HCT116 (cell line): ENCODE data around the gene SNX22. TPM values are rescaled to one million over a fixed set of nuclear protein-coding genes. Genes with fewer than 3 reads are reported as not detected.

ENCODE experiments used
- ATAC-seq: fragments of 200-7000 bp; cut with Tn5 transposase; 2 replicates; pipeline ENCODE4 v1.9.1; 2020; ENCODE audit warnings: mild to moderate bottlenecking, moderate library complexity
- BruUV-seq: library from RNA; stranded (reverse); fragments of 400-500 nt; replicated peaks from 2 replicates; lab custom pipeline; 2021; lab: Mats Ljungman, UMichigan
- CTCF ChIA-PET: fragments of 300-600 bp; sonication (Branson Sonifier 250); formaldehyde crosslinking; loops from one replicate; lab custom pipeline; 2021; ENCODE audit warnings: antibody characterized with exemption; lab: Charles Lee
- POLR2A ChIA-PET: fragments of 300-600, 350-600 bp; sonication (Branson Sonifier 250); formaldehyde crosslinking; loops from one replicate; lab custom pipeline; 2021; ENCODE audit warnings: antibody characterized with exemption; lab: Charles Lee
- RAD21 ChIA-PET, 2 experiments: fragments of 300-600 bp; sonication (Branson Sonifier 250); formaldehyde crosslinking; loops; one replicate each; lab custom pipeline; 2023; ENCODE audit warnings: low total read pairs in 2 of 2; ENCODE audit not compliant: uncharacterized antibody in 2 of 2, unreplicated experiment in 2 of 2, low non-redundant PET in 1 of 2; lab: Charles Lee
- DNase-seq: peaks from one replicate; pipeline ENCODE4 v3.0.0-alpha.2; 2010; ENCODE audit warnings: low read depth, low spot score
- H2AFZ ChIP-seq: fragments of 200-600 bp; shearing (Covaris generic), sonication (generic); 2 replicates; pipeline ENCODE4 v1.6.1; 2017; ENCODE audit warnings: low read depth, mixed run types, mixed read lengths, antibody characterized with exemption, low read length; ENCODE audit not compliant: poor library complexity, severe bottlenecking
- H3K27ac ChIP-seq: 2 replicates; pipeline ENCODE4 v1.5.1; 2012; ENCODE audit warnings: low read depth, low read length
- H3K27me3 ChIP-seq: fragments of 200-600 bp; sonication (generic); 2 replicates; pipeline ENCODE4 v1.6.1; 2016; ENCODE audit warnings: mixed run types, low read length, mixed read lengths; ENCODE audit not compliant: insufficient read depth
- H3K36me3 ChIP-seq, 2 experiments: fragments of 200-500 bp in 1 of 2; fragments of 200-600 bp in 1 of 2; sonication (Bioruptor generic) in 1 of 2; sonication (generic) in 1 of 2; 2 replicates each; pipeline versions ENCODE4 v1.5.1 to v1.6.1; 2014 to 2016; ENCODE audit warnings: low read length in 2 of 2, inconsistent platforms in 1 of 2, mixed read lengths in 1 of 2, mixed run types in 1 of 2; ENCODE audit not compliant: insufficient read depth in 2 of 2, control insufficient read depth in 1 of 2
- H3K4me1 ChIP-seq, 2 experiments: fragments of 200-600 bp in 1 of 2; sonication (generic) in 1 of 2; 2 replicates each; pipeline versions ENCODE4 v1.5.1 to v1.6.1; 2012 to 2017; ENCODE audit warnings: low read length in 2 of 2, inconsistent platforms in 1 of 2, mild to moderate bottlenecking in 1 of 2, mixed read lengths in 1 of 2, mixed run types in 1 of 2, moderate library complexity in 1 of 2; ENCODE audit not compliant: insufficient read depth in 2 of 2, control insufficient read depth in 1 of 2
- H3K4me2 ChIP-seq: fragments of 200-600 bp; sonication (generic); 2 replicates; pipeline ENCODE4 v1.6.1; 2017; ENCODE audit warnings: mixed run types, low read length, mixed read lengths
- H3K4me3 ChIP-seq, 2 experiments: fragments of 200-600 bp in 1 of 2; sonication (generic) in 1 of 2; replicated peaks in 1 of 2; 2 replicates each; pipeline ENCODE4 v1.5.1; 2011 to 2016; ENCODE audit warnings: low read length in 2 of 2, control low read depth in 1 of 2, low read depth in 1 of 2, mild to moderate bottlenecking in 1 of 2, mixed read lengths in 1 of 2, mixed run types in 1 of 2
- H3K79me2 ChIP-seq: fragments of 200-600 bp; sonication (generic); 2 replicates; pipeline ENCODE4 v1.6.1; 2017; ENCODE audit warnings: mild to moderate bottlenecking, mixed run types, low read length, moderate library complexity, mixed read lengths; ENCODE audit not compliant: insufficient read depth
- H3K9ac ChIP-seq: fragments of 200-600 bp; sonication (generic); 2 replicates; pipeline ENCODE4 v1.6.1; 2016; ENCODE audit warnings: low read length, mixed read lengths
- H3K9me2 ChIP-seq: fragments of 200-600 bp; sonication (generic), shearing (Covaris generic); 2 replicates; pipeline ENCODE4 v1.6.1; 2017; ENCODE audit warnings: mixed run types, mild to moderate bottlenecking, moderate library complexity; ENCODE audit not compliant: insufficient read depth
- H3K9me3 ChIP-seq, 2 experiments: fragments of 200-500 bp in 1 of 2; fragments of 200-600 bp in 1 of 2; sonication (Bioruptor generic) in 1 of 2; sonication (generic) in 1 of 2; 2 replicates each; pipeline ENCODE4 v1.6.1; 2014 to 2017; ENCODE audit warnings: low read length in 2 of 2, mixed read lengths in 2 of 2, inconsistent platforms in 1 of 2, low read depth in 1 of 2, mild to moderate bottlenecking in 1 of 2, mixed run types in 1 of 2, moderate library complexity in 1 of 2; ENCODE audit not compliant: control insufficient read depth in 1 of 2, insufficient read depth in 1 of 2
- H4K20me1 ChIP-seq: fragments of 200-600 bp; sonication (generic), shearing (Covaris generic); 2 replicates; pipeline ENCODE4 v1.6.1; 2017; ENCODE audit warnings: mixed run types, mild to moderate bottlenecking, moderate library complexity; ENCODE audit not compliant: insufficient read depth
- ELF1 ChIP-seq: IDR thresholded peaks from 2 replicates; pipeline ENCODE4 v1.6.1; 2012; ENCODE audit warnings: low read depth, borderline replicate concordance
- MAX ChIP-seq: IDR thresholded peaks from 2 replicates; pipeline ENCODE4 v1.6.1; 2012
- intact Hi-C: fragments of 100-400 bp; cut with micrococcal nuclease; formaldehyde crosslinking; loops from 2 replicates; pipeline ENCODE4 v1.10.0; 2022
- total RNA-seq: library from RNA; stranded (reverse); gene quantifications from one replicate; pipeline ENCODE4 v1.2.1, GENCODE V29; 2021; ENCODE audit not compliant: unreplicated experiment
- TF ChIP-seq, protein P1 (sequence below): IDR thresholded peaks from 2 replicates; pipeline ENCODE4 v1.6.1; 2012

Gene SNX22
- total RNA-seq, 1 experiment from 2014 or later: 6.3 TPM

- Histone ChIP-seq H3K9me2 (no peaks in the 10 kb centered on the region), H3K36me3 (peaks cover 22 to 48% of the 10 kb centered on the region in 2 experiments; a peak in 3 of 4 replicates), H3K9me3 (no peaks in the 10 kb centered on the region), H3K27me3 (no peaks in the 10 kb centered on the region), H4K20me1 (no peaks in the 10 kb centered on the region), H3K4me1 (no peaks in the 10 kb centered on the region), H2AFZ (no peak overlapping the region), H3K4me2 (no peak overlapping the region), H3K4me3 (no peak overlapping the region), H3K79me2 (no peaks in the 10 kb centered on the region), H3K27ac (no peak overlapping the region), H3K9ac (no peak overlapping the region)
- no TSS peak for BruUV-seq
- no peak for DNase-seq
- intact Hi-C loops: no loop called here
- POLR2A ChIA-PET: no interaction called here
- RAD21 ChIA-PET: no interaction called here
- no peak for ATAC-seq
- CTCF ChIA-PET: no interaction called here
- TF ChIP-seq, protein P1, sequence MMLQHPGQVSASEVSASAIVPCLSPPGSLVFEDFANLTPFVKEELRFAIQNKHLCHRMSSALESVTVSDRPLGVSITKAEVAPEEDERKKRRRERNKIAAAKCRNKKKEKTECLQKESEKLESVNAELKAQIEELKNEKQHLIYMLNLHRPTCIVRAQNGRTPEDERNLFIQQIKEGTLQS: no peak
Observed at GRCh38 chr15:64122936-64123351, 28.6 kb upstream of the SNX22 start.

- intact Hi-C loops: no loop called here
- no peaks in the 10 kb centered on the region for H3K79me2 ChIP-seq
- ATAC-seq: no peak
- H3K9me3 ChIP-seq: no peaks in the 10 kb centered on the region
- H3K36me3 ChIP-seq: peaks cover 23 to 51% of the 10 kb centered on the region in 2 experiments
- RAD21 ChIA-PET: no interaction called here
- POLR2A ChIA-PET: no interaction called here
- H3K4me3 ChIP-seq: no peak overlapping the region
- no peaks in the 10 kb centered on the region for H3K4me1 ChIP-seq
- CTCF ChIA-PET: no interaction called here
- BruUV-seq: no TSS peak
- TF ChIP-seq ELF1 (no peak), MAX (no peak)
- H2AFZ ChIP-seq: no peak overlapping the region
- DNase-seq: no peak
- H3K4me2 ChIP-seq: no peak overlapping the region
- H3K9ac ChIP-seq: no peak overlapping the region
- H3K27me3 ChIP-seq: no peaks in the 10 kb centered on the region
- H4K20me1 ChIP-seq: no peaks in the 10 kb centered on the region
- no peak overlapping the region for H3K27ac ChIP-seq
- H3K9me2 ChIP-seq: no peaks in the 10 kb centered on the region
Observed at GRCh38 chr15:64125978-64126377, 25.6 kb upstream of the SNX22 start.
